Left lung (tissue), 10 donors: Measurements from ENCODE around the gene RFK. TPM values are rescaled to one million over a fixed set of nuclear protein-coding genes. Genes with fewer than 3 reads are reported as not detected.
"Not testable (repeated sequence)": the region's sequence is repeated elsewhere in the genome, so short reads cannot be mapped to it uniquely, and the experiment has no call there.

Experiments
- ATAC-seq: fragments of 200-7000 bp; cut with Tn5 transposase; one replicate; pipeline ENCODE4 v1.9.1; 2020; ENCODE audit warnings: moderate library complexity
- DNase-seq, 4 donors: peaks; one replicate each; pipeline ENCODE4 v3.0.0-alpha.2; 2013 to 2020
- H3K27ac ChIP-seq, 2 donors: fragments of 200-600 bp; sonication (generic) in 1 of 2; one replicate each; pipeline versions ENCODE4 v1.5.0 to v1.8.0; 2020 to 2021
- H3K27me3 ChIP-seq, 2 donors: fragments of 200-600 bp; sonication (generic) in 1 of 2; one replicate each; pipeline versions ENCODE4 v1.5.0 to v1.8.0; 2020 to 2021
- H3K36me3 ChIP-seq, 2 donors: fragments of 200-600 bp; sonication (generic) in 1 of 2; one replicate each; pipeline versions ENCODE4 v1.5.0 to v1.8.0; 2020 to 2021
- H3K4me1 ChIP-seq, 2 donors: fragments of 200-600 bp; one replicate each; pipeline ENCODE4 v1.8.0; 2021
- H3K4me3 ChIP-seq, 2 donors: fragments of 200-600 bp; sonication (generic) in 1 of 2; one replicate each; pipeline versions ENCODE4 v1.5.0 to v1.8.0; 2020 to 2021; ENCODE audit warnings: mild to moderate bottlenecking in 1 of 2
- H3K9me3 ChIP-seq, 2 donors: fragments of 200-600 bp; sonication (generic) in 1 of 2; one replicate each; pipeline versions ENCODE4 v1.5.0 to v1.8.0; 2020 to 2021
- CTCF ChIP-seq, 2 donors: fragments of 200-600 bp; sonication (generic) in 1 of 2; IDR thresholded peaks; one replicate each; pipeline versions ENCODE4 v1.5.0 to v1.8.0; 2021; ENCODE audit warnings: antibody characterized with exemption in 2 of 2
- intact Hi-C, 2 donors: fragments of 100-400 bp; cut with DNase I; formaldehyde crosslinking; loops; one replicate each; pipeline versions ENCODE4 v1.11.2 to v1.14.2; 2022
- polyA plus RNA-seq, 6 donors: library from polyadenylated mRNA; unstranded; fragments of 120-200 nt; gene quantifications; one replicate each; pipeline ENCODE4 v1.2.1, GENCODE V29; 2013; ENCODE audit not compliant: insufficient read length in 6 of 6
- total RNA-seq, 2 donors: library from RNA; stranded (reverse); fragmentation: NEBNext Ultra II Directional; extraction: Animal tissue kit (Norgen Biotek cat#: 25700); gene quantifications; one replicate each; pipeline ENCODE4 v1.2.1, GENCODE V29; 2021
- donor health status: DM: no; HTN: yes; CAD: no.
- donor health status: DM: no; HTN: no; CAD: no.

RFK gene
- total and polyA plus RNA-seq, 8 donors: 15.4 to 23.3 (median 19.6) TPM

GRCh38 chr9:76438841-76439588 lies 44.8 kb upstream of the RFK start:
- Histone ChIP-seq H3K9me3 (no peaks in the 10 kb centered on the region), H3K27me3 (no peaks in the 10 kb centered on the region), H3K4me1 (no peaks in the 10 kb centered on the region), H3K36me3 (no peaks in the 10 kb centered on the region), H3K27ac (no peak overlapping the region), H3K4me3 (no peak overlapping the region)
- ATAC-seq (no peak), DNase-seq (no peak)
- intact Hi-C loops: loop anchor here in 1 of 2 donors (10.0 kb wide), 1 partner anchor 266 kb away; no protein-coding TSS in a partner anchor
- no peak for TF ChIP-seq CTCF (IDR thresholded peaks at IDR 0.05)

GRCh38 chr9:76437017-76437699 lies 42.9 kb upstream of the RFK start:
- intact Hi-C loops: loop anchor here in 1 of 2 donors (10.0 kb wide), 1 partner anchor 268 kb away; no protein-coding TSS in a partner anchor

DNA sequence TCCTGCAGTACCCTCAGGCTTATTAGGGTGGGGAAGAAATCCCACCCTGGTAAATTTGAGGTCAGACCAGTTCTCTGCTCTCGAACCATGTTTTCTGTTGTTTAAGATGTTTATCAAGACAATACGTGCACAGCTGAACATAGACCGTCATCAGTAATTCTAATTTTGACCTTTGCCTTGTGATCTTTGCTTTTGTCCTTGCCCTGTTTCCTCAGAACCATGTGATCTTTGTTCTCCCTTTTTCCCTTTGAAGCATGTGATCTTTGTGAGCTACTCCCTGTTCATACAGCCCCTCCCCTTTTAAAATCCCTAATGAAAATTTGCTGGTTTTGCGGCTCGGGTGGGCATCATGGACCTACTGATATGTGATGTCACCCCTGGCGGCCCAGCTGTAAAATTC lies 40.7 kb upstream of the RFK start:
- not testable (repeated sequence) for H3K4me3 ChIP-seq, H3K4me1 ChIP-seq, H3K27me3 ChIP-seq, ATAC-seq, DNase-seq, H3K9me3 ChIP-seq, H3K27ac ChIP-seq, H3K36me3 ChIP-seq
- intact Hi-C loops: loop anchor here in 1 of 2 donors (10.0 kb wide), 1 partner anchor 270 kb away; no protein-coding TSS in a partner anchor

More at GRCh38 chr9:76437017-76437699, 42.9 kb upstream of the RFK start:
- H3K36me3 ChIP-seq, H3K27ac ChIP-seq, H3K27me3 ChIP-seq, H3K9me3 ChIP-seq, DNase-seq, H3K4me3 ChIP-seq, ATAC-seq, H3K4me1 ChIP-seq: not testable (repeated sequence)

GRCh38 chr9:76433836-76434235 lies 39.6 kb upstream of the RFK start:
- no peak overlapping the region for H3K4me3 ChIP-seq
- no peaks in the 10 kb centered on the region for H3K27me3 ChIP-seq
- TF ChIP-seq CTCF (IDR thresholded peaks at IDR 0.05): no peak
- intact Hi-C loops: loop anchor here in 1 of 2 donors (10.0 kb wide), 1 partner anchor 271 kb away; no protein-coding TSS in a partner anchor
- DNase-seq: no peak
- no peaks in the 10 kb centered on the region for H3K36me3 ChIP-seq
- H3K27ac ChIP-seq: no peak overlapping the region
- no peaks in the 10 kb centered on the region for H3K9me3 ChIP-seq
- ATAC-seq: no peak
- H3K4me1 ChIP-seq: no peaks in the 10 kb centered on the region

- no peak for TF ChIP-seq CTCF (IDR thresholded peaks at IDR 0.05)
- intact Hi-C loops: loop anchor here in 1 of 2 donors (10.0 kb wide), 1 partner anchor 271 kb away; no protein-coding TSS in a partner anchor
- ATAC-seq (no peak), DNase-seq (peak in 1 of 4 donors; percentile 54)
- H3K27me3 ChIP-seq: no peaks in the 10 kb centered on the region
- no peak overlapping the region for H3K4me3 ChIP-seq
- no peaks in the 10 kb centered on the region for H3K4me1 ChIP-seq
- no peak overlapping the region for H3K27ac ChIP-seq
- no peaks in the 10 kb centered on the region for H3K9me3 ChIP-seq
- no peaks in the 10 kb centered on the region for H3K36me3 ChIP-seq
Observed at GRCh38 chr9:76433406-76433805, 39.2 kb upstream of the RFK start.

- DNase-seq: no peak
Observed at GRCh38 chr9:76431601-76432000, 37.4 kb upstream of the RFK start.

More at GRCh38 chr9:76431601-76432000, 37.4 kb upstream of the RFK start:
- Histone ChIP-seq H3K36me3 (no peaks in the 10 kb centered on the region), H3K4me1 (no peaks in the 10 kb centered on the region), H3K9me3 (no peaks in the 10 kb centered on the region), H3K27me3 (no peaks in the 10 kb centered on the region), H3K27ac (no peak overlapping the region), H3K4me3 (no peak overlapping the region)
- TF ChIP-seq CTCF (IDR thresholded peaks at IDR 0.05): no peak
- intact Hi-C loops: loop anchor here in 1 of 2 donors (10.0 kb wide), 1 partner anchor 273 kb away; no protein-coding TSS in a partner anchor
- ATAC-seq: no peak
